Putamen (tissue), 1 donor: Measurements from ENCODE around the gene GPR15LG.
A peak's percentile ranks its signal among the peaks of the same experiment; 100 is the strongest.
"Not testable (repeated sequence)": the region's sequence is repeated elsewhere in the genome, so short reads cannot be mapped to it uniquely, and the experiment has no call there.

Experiments
- DNase-seq: peaks from one replicate; pipeline ENCODE4 v3.0.0-alpha.2; 2016; ENCODE audit warnings: low spot score

Gene GPR15LG

DNA sequence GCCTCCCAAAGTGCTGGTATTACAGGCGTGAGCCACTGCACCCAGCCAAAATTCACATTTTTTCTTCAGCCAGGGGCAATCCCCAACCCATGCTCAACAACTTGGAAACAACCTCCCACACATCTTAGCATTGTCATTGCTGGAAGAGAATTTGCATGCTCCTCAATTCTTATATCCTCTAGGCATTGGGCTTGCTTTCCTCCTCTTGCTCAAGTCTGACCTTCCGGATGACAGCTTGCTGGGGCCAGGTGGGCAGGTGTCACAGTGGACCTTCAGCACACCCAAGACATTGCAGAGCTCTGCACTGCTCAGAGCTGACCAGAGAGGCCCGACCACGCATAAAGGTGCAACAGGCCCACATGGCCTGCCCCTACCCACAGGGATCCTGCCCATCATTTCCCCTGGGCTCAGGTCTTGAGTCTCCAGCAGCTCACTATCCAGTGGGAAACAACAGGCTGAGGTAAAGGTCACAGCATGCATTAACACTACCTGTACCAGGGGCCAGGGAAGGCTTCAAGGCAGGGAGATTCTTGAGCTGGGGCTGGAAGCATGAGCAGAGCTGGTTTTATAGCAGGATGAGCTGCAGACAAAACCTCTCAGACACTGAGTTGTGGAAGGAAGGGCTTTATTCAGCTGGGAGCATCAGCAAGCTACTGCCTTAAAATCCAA lies 6.8 kb upstream of the GPR15LG start:
- no peak for DNase-seq

GRCh38 chr10:84167289-84167653 lies 6.3 kb upstream of the GPR15LG start:
- DNase-seq: not testable (repeated sequence)

- not testable (repeated sequence) for DNase-seq
Measured at GRCh38 chr10:84168382-84168781, 5.2 kb upstream of the GPR15LG start.

- DNase-seq: not testable (repeated sequence)
Measured at GRCh38 chr10:84171237-84171636, 2.4 kb upstream of the GPR15LG start.

DNA sequence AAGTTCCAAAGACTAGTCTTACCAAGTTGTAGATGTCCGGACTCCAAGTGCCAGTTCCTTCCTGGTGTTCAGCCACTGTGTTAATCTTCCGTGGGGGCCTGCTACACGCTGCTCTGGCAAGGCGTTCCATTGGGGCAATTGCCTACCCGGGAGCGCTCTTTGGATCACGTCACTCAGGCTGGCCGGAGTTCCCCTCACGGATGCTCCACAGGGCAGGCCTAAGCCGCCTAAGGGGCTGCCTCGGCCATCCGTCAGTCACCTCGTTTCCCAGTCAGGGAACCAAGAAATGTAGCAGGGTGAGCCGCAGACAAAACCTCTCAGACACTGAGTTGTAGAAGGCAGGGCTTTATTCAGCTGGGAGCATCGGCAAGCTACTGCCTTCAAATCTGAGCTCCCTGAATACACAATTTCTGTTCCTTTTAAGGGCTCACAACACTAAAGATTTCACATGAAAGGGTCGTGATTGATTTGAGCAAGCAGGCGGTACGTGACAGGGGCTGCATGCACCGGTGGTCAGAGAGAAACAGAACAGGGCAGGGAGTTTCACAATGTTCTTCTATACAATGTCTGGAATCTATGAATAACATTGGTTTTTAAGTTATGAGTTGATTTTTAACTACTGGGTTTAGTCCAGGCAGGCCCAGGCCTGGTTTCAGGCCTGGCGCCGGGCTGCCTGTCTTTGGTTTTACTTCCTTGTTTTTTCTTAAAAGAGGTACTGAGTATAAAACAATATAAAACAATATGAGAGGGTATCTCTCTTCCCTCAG lies 1.7 kb upstream of the GPR15LG start:
- not testable (repeated sequence) for DNase-seq

GRCh38 chr10:84172467-84173356 lies 889 bp upstream of the GPR15LG start:
- DNase-seq: no peak

- no peak for DNase-seq
Measured at GRCh38 chr10:84175436-84175835, 1.8 kb downstream of the GPR15LG start.

- no peak for DNase-seq
Measured at GRCh38 chr10:84176351-84176750, 2.8 kb downstream of the GPR15LG start.

DNA sequence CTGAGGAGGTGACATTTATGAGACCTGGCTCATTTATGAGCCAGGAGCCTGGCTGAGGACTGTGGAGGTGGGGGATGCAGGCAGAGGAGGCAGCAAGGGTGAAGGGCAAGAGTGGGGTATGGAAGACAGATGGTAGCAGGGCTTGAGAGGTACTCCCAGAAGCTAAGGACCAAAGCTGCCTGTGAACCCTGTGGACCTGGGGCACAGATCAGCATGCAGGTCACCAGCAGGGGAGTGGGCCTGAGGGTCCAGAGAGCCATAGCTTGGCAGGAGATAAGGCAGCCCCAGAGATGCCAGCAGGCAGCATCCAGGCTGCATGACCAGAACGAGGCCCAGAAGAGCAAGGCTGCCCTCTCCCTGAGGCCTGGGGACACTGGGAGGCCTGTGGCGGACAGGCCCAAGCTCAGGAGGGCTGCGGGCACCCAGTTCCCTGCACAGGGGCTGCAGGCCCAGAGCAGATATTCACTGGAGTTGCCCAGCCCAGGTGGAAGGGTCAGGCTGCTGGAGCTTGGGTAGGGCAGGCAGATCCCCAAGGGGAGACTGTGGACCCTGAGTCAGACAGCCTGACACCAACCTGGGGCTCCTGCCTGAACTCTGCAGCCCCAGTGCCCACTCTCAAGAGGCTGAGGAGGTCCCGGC lies 3.4 kb downstream of the GPR15LG start:
- DNase-seq: no peak

DNA sequence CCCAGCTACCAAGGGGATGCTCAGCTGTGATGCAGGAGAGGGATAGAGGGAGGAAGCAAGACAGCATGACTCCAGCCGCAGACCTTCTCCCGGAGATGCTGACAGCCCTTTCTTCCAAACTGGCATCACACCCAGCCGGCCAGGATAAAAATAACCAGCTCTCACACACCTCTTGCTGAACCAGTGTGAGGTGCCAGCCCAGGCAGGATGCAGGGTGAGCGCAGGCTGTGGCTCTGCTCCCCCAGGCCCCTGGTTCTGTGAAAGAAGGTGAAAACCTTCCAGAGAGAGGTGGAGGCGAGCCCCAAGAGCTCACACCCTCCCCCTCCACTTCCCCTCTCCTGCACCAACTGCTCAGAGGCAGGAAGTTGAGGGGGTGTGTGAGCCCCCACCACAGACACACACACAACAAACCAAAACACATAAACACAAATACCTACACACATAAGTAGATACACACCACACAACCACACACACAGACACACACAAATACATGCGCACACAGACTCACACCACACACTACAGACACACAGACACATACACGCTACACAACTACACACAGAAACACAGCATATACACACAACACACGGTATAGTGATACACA lies 4.0 kb downstream of the GPR15LG start:
- no peak for DNase-seq

DNA sequence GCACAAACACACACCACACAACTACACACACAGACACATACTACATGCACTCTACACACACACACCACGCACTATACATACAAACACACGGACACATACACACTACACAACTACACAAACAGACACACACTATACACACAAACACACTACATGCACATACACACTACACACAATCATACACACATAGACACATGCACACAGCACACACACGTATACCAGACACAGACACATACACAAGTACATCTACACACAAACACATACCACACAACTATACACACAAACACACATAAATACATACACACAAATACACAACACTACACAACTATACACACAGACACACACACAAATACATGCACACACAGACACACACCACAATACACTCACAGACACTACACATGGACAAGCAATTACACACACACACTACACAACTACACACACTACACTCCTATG lies 4.6 kb downstream of the GPR15LG start:
- no peak for DNase-seq

- DNase-seq: peak; percentile 28
Measured at GRCh38 chr10:84179059-84179710, 5.6 kb downstream of the GPR15LG start.

DNA sequence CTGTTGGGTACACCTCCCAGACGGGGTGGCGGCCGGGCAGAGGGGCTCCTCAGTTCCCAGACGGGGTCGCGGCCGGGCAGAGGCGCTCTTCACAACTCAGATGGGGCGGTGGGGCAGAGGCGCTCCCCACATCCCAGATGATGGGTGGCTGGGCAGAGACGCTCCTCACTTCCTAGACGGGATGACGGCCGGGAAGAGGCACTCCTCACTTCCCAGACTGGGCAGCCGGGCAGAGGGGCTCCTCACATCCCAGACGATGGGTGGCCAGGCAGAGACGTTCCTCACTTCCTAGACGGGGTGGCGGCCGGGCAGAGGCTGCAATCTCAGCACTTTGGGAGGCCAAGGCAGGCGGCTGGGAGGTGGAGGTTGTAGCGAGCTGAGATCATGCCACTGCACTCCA lies 6.8 kb downstream of the GPR15LG start:
- not testable (repeated sequence) for DNase-seq

DNA sequence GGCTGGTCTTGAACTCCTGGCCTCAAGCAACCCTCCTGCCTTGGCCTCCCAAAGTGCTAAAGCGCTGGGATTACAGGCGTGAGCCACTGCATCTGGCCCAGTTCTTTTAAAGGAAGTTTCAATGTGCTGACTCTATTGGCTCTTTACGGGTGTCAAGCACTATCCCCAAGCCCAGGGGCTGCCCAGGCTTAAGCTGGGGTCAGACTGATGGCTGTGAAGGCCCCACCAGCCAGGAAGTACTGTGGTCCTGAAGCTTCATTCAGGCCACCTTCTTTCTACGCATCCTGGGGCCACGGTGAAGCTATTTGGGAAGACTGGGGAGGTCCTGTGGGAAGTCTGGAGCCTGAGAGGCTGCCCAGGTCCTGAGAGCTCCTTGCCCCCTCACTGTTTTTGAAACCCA lies 8.0 kb downstream of the GPR15LG start:
- DNase-seq: no peak

DNA sequence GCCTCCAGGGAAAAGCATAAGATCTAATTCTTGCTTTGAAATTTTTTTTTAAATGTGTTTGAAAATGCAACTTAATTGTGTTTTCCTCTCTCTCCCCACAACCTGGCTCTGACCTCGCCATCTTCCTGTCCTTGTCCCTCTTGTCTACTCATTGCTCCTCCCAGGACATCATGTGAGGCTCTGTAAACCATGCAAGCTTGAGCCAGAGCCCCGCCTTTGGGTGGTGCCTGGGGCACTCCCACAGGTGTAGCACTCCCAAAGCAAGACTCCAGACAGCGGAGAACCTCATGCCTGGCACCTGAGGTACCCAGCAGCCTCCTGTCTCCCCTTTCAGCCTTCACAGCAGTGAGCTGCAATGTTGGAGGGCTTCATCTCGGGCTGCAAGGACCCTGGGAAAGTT lies 10.9 kb downstream of the GPR15LG start:
- no peak for DNase-seq

GRCh38 chr10:84185526-84186175 lies 12.1 kb downstream of the GPR15LG start:
- DNase-seq: no peak

- no peak for DNase-seq
Measured at GRCh38 chr10:84188815-84189214, 15.2 kb downstream of the GPR15LG start.

DNA sequence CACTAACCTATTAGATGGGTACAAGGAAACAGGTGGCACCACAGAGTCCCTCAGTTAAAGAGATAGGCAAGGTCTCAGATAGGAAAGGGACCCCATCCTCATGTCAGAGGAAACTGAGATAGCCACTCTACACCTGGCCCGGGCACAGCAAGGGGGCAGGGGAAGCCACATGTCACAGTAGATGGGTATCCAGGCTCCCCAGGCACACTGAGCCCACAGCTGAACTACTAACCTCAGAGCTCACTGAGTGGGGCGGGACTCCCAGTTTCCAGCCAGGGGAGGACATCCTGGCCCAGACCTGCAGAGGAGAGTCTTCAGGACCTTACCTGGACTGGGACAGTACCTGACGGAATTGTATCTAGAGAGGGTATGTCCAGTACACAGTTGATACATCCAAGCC lies 17.0 kb downstream of the GPR15LG start:
- no peak for DNase-seq

DNA sequence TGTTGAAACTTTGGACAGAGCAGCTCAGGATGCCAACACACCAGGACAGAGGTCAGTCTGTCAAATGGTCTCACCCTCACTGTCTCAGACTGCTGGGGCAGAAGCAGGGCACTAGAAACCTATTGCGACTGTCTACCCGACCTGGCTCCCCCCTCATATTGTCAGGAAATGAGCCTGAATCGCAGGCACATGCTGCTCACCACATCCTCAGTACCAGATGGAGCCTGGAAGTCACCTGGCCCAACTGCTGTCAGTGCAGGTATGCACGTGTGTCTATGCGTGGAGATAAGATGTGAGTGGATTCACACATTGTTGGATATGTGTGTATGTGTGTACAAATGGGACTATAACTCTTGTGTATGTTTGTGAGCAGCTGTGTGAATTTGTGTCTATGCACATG lies 17.5 kb downstream of the GPR15LG start:
- no peak for DNase-seq

- no peak for DNase-seq
Measured at GRCh38 chr10:84193327-84193726, 19.7 kb downstream of the GPR15LG start.
